HG03460 (cell line): ENCODE results near the gene ST6GALNAC3.
A peak's percentile ranks its signal among the peaks of the same experiment; 100 is the strongest.
"Not testable (repeated sequence)": the region's sequence is repeated elsewhere in the genome, so short reads cannot be mapped to it uniquely, and the experiment has no call there.

Source experiments
- ATAC-seq: cut with Tn5 transposase; IDR thresholded peaks from one replicate; pipeline ENCODE4 v1.9.1; 2021; ENCODE audit not compliant: unreplicated experiment

ST6GALNAC3 gene

GRCh38 chr1:76317299-76317900, 242.9 kb downstream of the ST6GALNAC3 start:
- ATAC-seq = no peak

- ATAC-seq = peak; percentile 88
These were observed 256.6 kb downstream of the ST6GALNAC3 start for GRCh38 chr1:76330991-76331603.

- ATAC-seq = no peak
These were observed 261.3 kb downstream of the ST6GALNAC3 start for GRCh38 chr1:76335882-76336281.

GRCh38 chr1:76336931-76337371, 262.4 kb downstream of the ST6GALNAC3 start:
- ATAC-seq = no peak

- ATAC-seq = no peak
These were observed 263.1 kb downstream of the ST6GALNAC3 start for GRCh38 chr1:76337542-76338219.

- no peak for ATAC-seq
These were observed 265.5 kb downstream of the ST6GALNAC3 start for GRCh38 chr1:76340056-76340455.

- not testable (repeated sequence) for ATAC-seq
These were observed 267.3 kb downstream of the ST6GALNAC3 start for GRCh38 chr1:76341816-76342215.

GRCh38 chr1:76343356-76343755, 268.8 kb downstream of the ST6GALNAC3 start:
- ATAC-seq = no peak

GRCh38 chr1:76351655-76352054, 277.1 kb downstream of the ST6GALNAC3 start:
- ATAC-seq = no peak

- ATAC-seq = no peak
These were observed 278.3 kb downstream of the ST6GALNAC3 start for GRCh38 chr1:76352741-76353435.

GRCh38 chr1:76354236-76354635, 279.7 kb downstream of the ST6GALNAC3 start:
- ATAC-seq = no peak

GRCh38 chr1:76366726-76367125, 292.2 kb downstream of the ST6GALNAC3 start:
- ATAC-seq = no peak

- no peak for ATAC-seq
These were observed 297.4 kb downstream of the ST6GALNAC3 start for GRCh38 chr1:76371941-76372340.

- ATAC-seq = no peak
These were observed 299.5 kb downstream of the ST6GALNAC3 start for GRCh38 chr1:76374086-76374485.

GRCh38 chr1:76377247-76377646, 302.7 kb downstream of the ST6GALNAC3 start:
- ATAC-seq = no peak

GRCh38 chr1:76379506-76379905, 305.0 kb downstream of the ST6GALNAC3 start:
- no peak for ATAC-seq

GRCh38 chr1:76381450-76382097, 307.0 kb downstream of the ST6GALNAC3 start:
- no peak for ATAC-seq

GRCh38 chr1:76388261-76388660, 313.7 kb downstream of the ST6GALNAC3 start:
- ATAC-seq = no peak

- no peak for ATAC-seq
These were observed 315.9 kb downstream of the ST6GALNAC3 start for GRCh38 chr1:76390456-76390855.

- no peak for ATAC-seq
These were observed 320.5 kb downstream of the ST6GALNAC3 start for GRCh38 chr1:76395059-76395458.

GRCh38 chr1:76402128-76402527, 327.6 kb downstream of the ST6GALNAC3 start:
- no peak for ATAC-seq
